HG03457 (cell line): ENCODE measurements around the gene SSTR1.

Experiments used
- ATAC-seq: cut with Tn5 transposase; IDR thresholded peaks from one replicate; pipeline ENCODE4 v1.9.1; 2021; ENCODE audit warnings: moderate number of reproducible peaks; ENCODE audit not compliant: unreplicated experiment

The SSTR1 gene

GRCh38 chr14:38202444-38203191 is 5.1 kb upstream of the SSTR1 start:
- no peak for ATAC-seq

GRCh38 chr14:38203929-38204718 is 3.6 kb upstream of the SSTR1 start:
- no peak for ATAC-seq

- ATAC-seq = no peak
These were observed 3.0 kb upstream of the SSTR1 start for GRCh38 chr14:38204719-38205115.

GRCh38 chr14:38205119-38205813 is 2.4 kb upstream of the SSTR1 start:
- no peak for ATAC-seq

GRCh38 chr14:38205949-38206665 is 1.6 kb upstream of the SSTR1 start:
- no peak for ATAC-seq

- ATAC-seq = no peak
These were observed 871 bp upstream of the SSTR1 start for GRCh38 chr14:38206689-38207376.

- ATAC-seq = no peak
These were observed 348 bp upstream of the SSTR1 start for GRCh38 chr14:38207377-38207735.

- ATAC-seq = no peak
These were observed 1.2 kb downstream of the SSTR1 start for GRCh38 chr14:38208618-38209562.

GRCh38 chr14:38209572-38210557 is 2.2 kb downstream of the SSTR1 start:
- ATAC-seq = no peak

GRCh38 chr14:38210587-38211216 is 3.0 kb downstream of the SSTR1 start:
- ATAC-seq = no peak

- ATAC-seq = no peak
These were observed 3.6 kb downstream of the SSTR1 start for GRCh38 chr14:38211255-38211735.

GRCh38 chr14:38212111-38212510 is 4.4 kb downstream of the SSTR1 start:
- ATAC-seq = no peak

- no peak for ATAC-seq
These were observed 5.3 kb downstream of the SSTR1 start for GRCh38 chr14:38213001-38213400.

- ATAC-seq = no peak
These were observed 9.8 kb downstream of the SSTR1 start for GRCh38 chr14:38217553-38217952.

GRCh38 chr14:38221077-38221476 is 13.4 kb downstream of the SSTR1 start:
- ATAC-seq = no peak

- ATAC-seq = no peak
These were observed 16.6 kb downstream of the SSTR1 start for GRCh38 chr14:38224338-38224737.

- ATAC-seq = no peak
These were observed 18.2 kb downstream of the SSTR1 start for GRCh38 chr14:38225946-38226345.

GRCh38 chr14:38226366-38226765 is 18.7 kb downstream of the SSTR1 start:
- no peak for ATAC-seq
